Retinal pigment epithelial cell (primary cell): Measurements from ENCODE around the gene PDZRN3.

Experiments used
- DNase-seq: peaks from one replicate; pipeline ENCODE4 v3.0.0-alpha.2; 2010; ENCODE audit warnings: low read depth
- H3K4me3 ChIP-seq: 2 replicates; pipeline ENCODE4 v1.5.1; 2011; ENCODE audit warnings: mild to moderate bottlenecking, low read length, control low read depth, moderate library complexity
- CTCF ChIP-seq: conservative IDR thresholded peaks from 2 replicates; pipeline ENCODE4 v1.5.1; 2011; ENCODE audit warnings: low read depth, low read length, control low read depth, inconsistent platforms

The PDZRN3 gene

GRCh38 chr3:73511571-73512525, 112.9 kb downstream of the PDZRN3 start:
- no peak for DNase-seq
- TF ChIP-seq CTCF = no peak
- no peak overlapping the region for H3K4me3 ChIP-seq

GRCh38 chr3:73510784-73511183, 114.0 kb downstream of the PDZRN3 start:
- no peak for DNase-seq
- TF ChIP-seq CTCF = no peak
- no peak overlapping the region for H3K4me3 ChIP-seq

DNA sequence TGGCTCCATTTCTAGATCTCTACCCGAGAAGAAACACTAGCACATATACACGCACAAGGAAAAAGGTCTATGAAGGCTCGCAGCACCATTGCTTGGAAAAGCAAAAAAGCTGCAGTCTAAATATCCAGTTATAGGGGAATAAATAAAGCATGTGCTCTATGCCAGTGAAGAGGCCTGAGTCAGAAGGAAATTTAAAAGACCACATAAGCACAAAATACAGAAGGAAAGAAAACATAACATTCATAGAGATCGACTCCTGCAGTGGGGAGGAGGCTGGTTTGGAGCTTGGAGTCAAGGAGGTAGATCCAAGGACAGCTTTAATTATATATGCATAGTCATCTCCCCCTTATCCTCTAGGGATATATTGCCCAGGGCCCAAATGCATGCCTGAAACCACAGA, 114.4 kb downstream of the PDZRN3 start:
- DNase-seq = no peak
- no peak for TF ChIP-seq CTCF
- no peak overlapping the region for H3K4me3 ChIP-seq

GRCh38 chr3:73509816-73510215, 114.9 kb downstream of the PDZRN3 start:
- no peak for DNase-seq
- H3K4me3 ChIP-seq = no peak overlapping the region
- TF ChIP-seq CTCF = no peak

DNA sequence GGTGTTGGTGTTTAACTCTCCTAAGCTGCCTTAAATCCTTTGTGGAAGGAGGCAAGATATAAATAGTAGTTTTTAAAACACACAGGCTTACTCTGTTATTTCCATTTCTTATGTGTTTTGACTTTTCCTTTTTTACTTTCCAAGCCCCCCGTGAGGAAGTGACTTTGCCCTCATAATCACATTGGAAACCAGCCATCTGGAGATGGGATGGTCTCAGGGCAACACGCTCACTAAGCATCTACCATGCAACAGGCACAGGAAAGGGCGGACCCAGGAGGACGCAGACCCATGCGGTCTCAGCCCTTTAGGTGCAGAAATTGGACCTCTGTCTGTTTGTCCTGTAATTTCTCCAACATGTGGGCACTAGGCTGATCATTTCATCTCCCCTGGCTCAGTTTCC, 115.7 kb downstream of the PDZRN3 start:
- DNase-seq = no peak
- TF ChIP-seq CTCF = no peak
- no peak overlapping the region for H3K4me3 ChIP-seq

DNA sequence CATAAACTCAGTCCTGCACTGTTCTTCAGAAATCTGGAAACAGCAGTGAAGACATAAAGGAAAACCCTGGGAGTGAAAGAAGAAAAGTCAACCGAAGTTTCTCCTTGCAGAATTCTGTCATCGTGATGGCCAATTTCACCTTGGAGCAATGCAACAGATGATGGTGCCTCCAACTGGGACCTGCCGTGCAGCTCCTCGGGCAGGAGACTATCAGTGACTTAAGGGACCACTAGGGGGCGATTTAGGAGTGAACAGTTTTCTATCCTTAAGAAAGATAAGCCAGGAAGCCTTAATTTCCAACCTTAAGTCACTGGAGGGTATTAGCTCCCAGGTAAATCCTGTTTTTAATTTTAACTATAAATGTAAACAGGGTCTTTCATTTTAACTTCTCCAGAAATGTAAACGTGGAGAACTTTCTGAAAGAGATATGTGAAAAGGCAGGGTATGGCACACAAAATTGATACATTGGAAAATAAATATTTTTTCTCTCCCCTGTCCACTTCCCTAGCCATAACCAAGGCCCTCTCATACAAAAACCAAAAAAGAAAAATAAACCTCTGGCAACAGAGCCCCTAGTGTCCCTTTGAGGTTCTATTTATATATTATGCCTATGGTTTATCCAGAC, 116.3 kb downstream of the PDZRN3 start:
- peak; percentile 78 for TF ChIP-seq CTCF
- H3K4me3 ChIP-seq = no peak overlapping the region
- no peak for DNase-seq

GRCh38 chr3:73504852-73505251, 119.9 kb downstream of the PDZRN3 start:
- no peak for TF ChIP-seq CTCF

More at GRCh38 chr3:73504852-73505251, 119.9 kb downstream of the PDZRN3 start:
- no peak for DNase-seq
- H3K4me3 ChIP-seq = no peak overlapping the region
